Astrocyte (in vitro differentiated cells and primary cell): Measurements from ENCODE around the gene DIAPH1. TPM values are rescaled to one million over a fixed set of nuclear protein-coding genes. Genes with fewer than 3 reads are reported as not detected.

Experiments used
- DNase-seq: peaks from one replicate; pipeline ENCODE4 v3.0.0-alpha.2; 2010; ENCODE audit warnings: low read depth
- FAIRE-seq: peaks from 2 replicates; lab custom pipeline; 2011; peaks lifted over from hg19 to GRCh38; lab: Jason Lieb, UNC
- H2AFZ ChIP-seq: 2 replicates; pipeline ENCODE4 v1.6.0; 2012; ENCODE audit warnings: low read depth, low read length, inconsistent platforms
- H3K27ac ChIP-seq: 2 replicates; pipeline ENCODE4 v1.5.1; 2011; ENCODE audit warnings: low read depth, low read length, inconsistent platforms
- H3K27me3 ChIP-seq: 2 replicates; pipeline ENCODE4 v1.6.0; 2011; ENCODE audit warnings: low read length, inconsistent platforms; ENCODE audit not compliant: insufficient read depth
- H3K36me3 ChIP-seq: 2 replicates; pipeline ENCODE4 v1.5.1; 2011; ENCODE audit warnings: low read length, inconsistent platforms; ENCODE audit not compliant: insufficient read depth
- H3K4me1 ChIP-seq: 2 replicates; pipeline ENCODE4 v1.5.1; 2011; ENCODE audit warnings: low read length, inconsistent platforms; ENCODE audit not compliant: insufficient read depth
- H3K4me2 ChIP-seq: 2 replicates; pipeline ENCODE4 v1.6.0; 2012; ENCODE audit warnings: low read length, inconsistent platforms
- H3K4me3 ChIP-seq: 2 replicates; pipeline ENCODE4 v1.5.1; 2011; ENCODE audit warnings: low read depth, mild to moderate bottlenecking, low read length, inconsistent platforms; ENCODE audit not compliant: insufficient read depth
- H3K79me2 ChIP-seq: 2 replicates; pipeline ENCODE4 v1.6.0; 2012; ENCODE audit warnings: mild to moderate bottlenecking, low read length, inconsistent platforms; ENCODE audit not compliant: insufficient read depth
- H3K9ac ChIP-seq: 2 replicates; pipeline ENCODE4 v1.6.0; 2012; ENCODE audit warnings: mild to moderate bottlenecking, low read length, inconsistent platforms
- H3K9me3 ChIP-seq: 2 replicates; pipeline ENCODE4 v1.5.1; 2012; ENCODE audit warnings: low read depth, mild to moderate bottlenecking, low read length, inconsistent platforms; ENCODE audit not compliant: insufficient read depth
- H4K20me1 ChIP-seq: 2 replicates; pipeline ENCODE4 v1.6.0; 2012; ENCODE audit warnings: low read length, inconsistent platforms; ENCODE audit not compliant: insufficient read depth
- H3K27ac Mint-ChIP-seq: one replicate; pipeline ENCODE4 v1.8.0; 2021; ENCODE audit warnings: mild to moderate bottlenecking, mixed read lengths; ENCODE audit not compliant: unreplicated experiment
- H3K27me3 Mint-ChIP-seq: one replicate; pipeline ENCODE4 v1.8.0; 2021; ENCODE audit warnings: low read depth, mixed read lengths; ENCODE audit not compliant: unreplicated experiment
- H3K36me3 Mint-ChIP-seq: one replicate; pipeline ENCODE4 v1.8.0; 2021; ENCODE audit warnings: low read depth, mixed read lengths; ENCODE audit not compliant: unreplicated experiment
- H3K4me1 Mint-ChIP-seq: one replicate; pipeline ENCODE4 v1.8.0; 2021; ENCODE audit warnings: low read depth, mixed read lengths; ENCODE audit not compliant: unreplicated experiment
- H3K4me3 Mint-ChIP-seq: one replicate; pipeline ENCODE4 v1.8.0; 2021; ENCODE audit warnings: mild to moderate bottlenecking, moderate library complexity, mixed read lengths; ENCODE audit not compliant: unreplicated experiment
- H3K9me3 Mint-ChIP-seq: one replicate; pipeline ENCODE4 v1.8.0; 2021; ENCODE audit warnings: mild to moderate bottlenecking, mixed read lengths; ENCODE audit not compliant: unreplicated experiment
- EZH2 ChIP-seq: IDR thresholded peaks from 2 replicates; pipeline ENCODE4 v1.6.1; 2012; ENCODE audit warnings: mild to moderate bottlenecking, low read length, inconsistent platforms; ENCODE audit not compliant: insufficient read depth
- total RNA-seq: library from RNA; stranded (reverse); gene quantifications from 2 replicates; pipeline ENCODE4 v1.2.1, GENCODE V29; 2021
- TF ChIP-seq, protein P1 (sequence below): IDR thresholded peaks from 2 replicates; pipeline ENCODE4 v1.5.1; 2011; ENCODE audit warnings: low read depth, mild to moderate bottlenecking, inconsistent platforms, low read length, moderate library complexity; ENCODE audit not compliant: insufficient read depth

Gene DIAPH1
- total RNA-seq, 1 donor from 2014 or later, result 78.8 TPM

DNA sequence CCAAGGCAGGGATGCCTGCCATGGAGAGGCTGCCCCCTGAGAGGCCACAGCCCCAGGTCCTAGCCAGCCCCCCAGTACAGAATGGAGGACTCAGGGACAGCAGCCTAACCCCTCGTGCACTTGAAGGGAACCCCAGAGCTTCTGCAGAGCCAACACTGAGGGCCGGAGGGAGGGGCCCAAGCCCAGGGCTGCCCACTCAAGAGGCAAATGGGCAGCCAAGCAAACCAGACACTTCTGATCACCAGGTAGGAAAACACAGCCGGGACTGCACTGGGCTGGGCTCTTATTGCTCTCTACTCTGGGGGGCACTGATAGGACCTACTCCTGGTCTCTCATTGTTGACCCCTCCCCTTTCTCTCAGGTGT lies 21.2 kb upstream of the DIAPH1 start:
- Histone ChIP-seq H3K27me3 (no peaks in the 10 kb centered on the region), H2AFZ (no peak overlapping the region), H3K79me2 (peaks cover 16% of the 10 kb centered on the region), H3K27ac (no peak overlapping the region), H3K4me2 (no peak overlapping the region), H4K20me1 (peaks cover 46% of the 10 kb centered on the region), H3K4me3 (no peak overlapping the region), H3K4me1 (peaks cover 18% of the 10 kb centered on the region), H3K36me3 (no peaks in the 10 kb centered on the region), H3K9me3 (no peaks in the 10 kb centered on the region), H3K9ac (no peak overlapping the region)
- Mint-ChIP-seq H3K36me3 (peaks cover 20% of the 10 kb centered on the region), H3K4me3 (no peak overlapping the region), H3K4me1 (peaks cover 16% of the 10 kb centered on the region), H3K27ac (no peak overlapping the region), H3K27me3 (no peaks in the 10 kb centered on the region), H3K9me3 (no peaks in the 10 kb centered on the region)
- FAIRE-seq (no peak), DNase-seq (no peak)
- TF ChIP-seq, protein P1, sequence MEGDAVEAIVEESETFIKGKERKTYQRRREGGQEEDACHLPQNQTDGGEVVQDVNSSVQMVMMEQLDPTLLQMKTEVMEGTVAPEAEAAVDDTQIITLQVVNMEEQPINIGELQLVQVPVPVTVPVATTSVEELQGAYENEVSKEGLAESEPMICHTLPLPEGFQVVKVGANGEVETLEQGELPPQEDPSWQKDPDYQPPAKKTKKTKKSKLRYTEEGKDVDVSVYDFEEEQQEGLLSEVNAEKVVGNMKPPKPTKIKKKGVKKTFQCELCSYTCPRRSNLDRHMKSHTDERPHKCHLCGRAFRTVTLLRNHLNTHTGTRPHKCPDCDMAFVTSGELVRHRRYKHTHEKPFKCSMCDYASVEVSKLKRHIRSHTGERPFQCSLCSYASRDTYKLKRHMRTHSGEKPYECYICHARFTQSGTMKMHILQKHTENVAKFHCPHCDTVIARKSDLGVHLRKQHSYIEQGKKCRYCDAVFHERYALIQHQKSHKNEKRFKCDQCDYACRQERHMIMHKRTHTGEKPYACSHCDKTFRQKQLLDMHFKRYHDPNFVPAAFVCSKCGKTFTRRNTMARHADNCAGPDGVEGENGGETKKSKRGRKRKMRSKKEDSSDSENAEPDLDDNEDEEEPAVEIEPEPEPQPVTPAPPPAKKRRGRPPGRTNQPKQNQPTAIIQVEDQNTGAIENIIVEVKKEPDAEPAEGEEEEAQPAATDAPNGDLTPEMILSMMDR, result no peak

DNA sequence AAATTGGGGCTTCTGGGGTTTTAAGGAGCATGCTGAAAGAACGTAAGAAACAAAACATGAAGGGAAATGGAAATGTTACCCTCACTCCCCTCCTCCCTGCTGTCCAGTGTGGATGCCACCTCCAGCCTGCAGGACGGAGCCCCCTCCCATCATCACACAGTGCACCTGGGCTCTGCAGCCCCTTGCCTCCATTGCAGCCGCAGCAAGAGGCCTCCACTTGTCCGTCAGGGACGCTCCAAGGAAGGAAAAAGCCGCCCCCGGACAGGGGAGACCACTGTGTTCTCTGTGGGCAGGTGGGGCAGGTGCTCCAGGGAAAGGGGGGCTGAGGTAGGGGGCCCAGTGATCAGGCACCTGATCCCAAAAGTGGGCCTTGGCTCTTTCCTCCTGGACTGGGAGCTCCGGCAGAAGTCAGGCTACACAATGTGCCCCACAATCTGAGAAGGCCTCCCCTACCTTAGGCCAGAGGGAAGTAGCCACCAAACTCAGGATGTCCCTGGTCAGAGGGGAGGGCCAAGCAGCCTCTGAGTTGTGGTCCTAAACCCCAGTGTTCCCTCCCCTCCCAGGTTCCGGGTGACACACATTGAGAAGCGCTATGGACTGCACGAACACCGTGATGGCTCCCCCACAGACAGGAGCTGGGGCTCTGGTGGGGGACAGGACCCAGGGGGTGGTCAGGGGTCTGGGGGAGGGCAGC lies 20.7 kb upstream of the DIAPH1 start:
- Histone ChIP-seq H3K9ac (no peak overlapping the region), H3K4me2 (no peak overlapping the region), H2AFZ (no peak overlapping the region), H3K27ac (no peak overlapping the region), H3K27me3 (no peaks in the 10 kb centered on the region), H3K79me2 (peaks cover 21% of the 10 kb centered on the region), H3K36me3 (no peaks in the 10 kb centered on the region), H3K4me3 (no peak overlapping the region), H3K4me1 (peaks cover 20% of the 10 kb centered on the region), H3K9me3 (no peaks in the 10 kb centered on the region), H4K20me1 (peaks cover 52% of the 10 kb centered on the region)
- Mint-ChIP-seq H3K4me3 (no peak overlapping the region), H3K36me3 (peaks cover 15% of the 10 kb centered on the region), H3K27me3 (no peaks in the 10 kb centered on the region), H3K4me1 (peaks cover 17% of the 10 kb centered on the region), H3K27ac (no peak overlapping the region), H3K9me3 (no peaks in the 10 kb centered on the region)
- TF ChIP-seq, protein P1, result no peak
- no peak for TF ChIP-seq EZH2
- DNase-seq (no peak), FAIRE-seq (no peak)

DNA sequence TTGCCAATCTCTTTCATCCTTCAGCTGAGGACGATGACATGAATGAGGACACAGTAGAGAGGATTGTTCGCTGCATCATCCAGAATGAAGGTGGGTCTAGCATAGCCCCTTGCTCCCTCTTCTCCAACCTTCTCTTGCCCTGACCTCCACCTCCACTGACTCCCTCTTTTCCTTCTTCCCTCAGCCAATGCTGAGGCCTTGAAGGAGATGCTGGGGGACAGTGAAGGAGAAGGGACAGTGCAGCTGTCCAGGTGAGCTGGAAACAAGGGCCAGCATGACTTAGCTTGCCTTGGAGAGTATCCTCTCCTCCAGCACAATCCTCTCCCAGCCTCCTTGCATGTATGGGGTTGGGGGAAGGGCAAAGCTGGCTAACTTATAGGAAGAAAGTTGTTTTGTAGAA lies 20.0 kb upstream of the DIAPH1 start:
- Mint-ChIP-seq H3K27ac (no peak overlapping the region), H3K9me3 (no peaks in the 10 kb centered on the region), H3K4me1 (peaks cover 22% of the 10 kb centered on the region), H3K27me3 (no peaks in the 10 kb centered on the region), H3K36me3 (peaks cover 12% of the 10 kb centered on the region), H3K4me3 (peak overlapping the region; percentile 87)
- Histone ChIP-seq H3K36me3 (no peaks in the 10 kb centered on the region), H3K27ac (no peak overlapping the region), H3K4me3 (no peak overlapping the region), H4K20me1 (peaks cover 59% of the 10 kb centered on the region), H2AFZ (no peak overlapping the region), H3K4me1 (peaks cover 20% of the 10 kb centered on the region), H3K4me2 (no peak overlapping the region), H3K79me2 (peaks cover 29% of the 10 kb centered on the region), H3K27me3 (no peaks in the 10 kb centered on the region), H3K9me3 (no peaks in the 10 kb centered on the region), H3K9ac (no peak overlapping the region)
- DNase-seq (no peak), FAIRE-seq (no peak)
- TF ChIP-seq, protein P1, result no peak
- TF ChIP-seq EZH2, result no peak
